Astrocyte (in vitro differentiated cells and primary cell): Measurements from ENCODE around the gene IDNK.

ENCODE experiments used
- EZH2 ChIP-seq: IDR thresholded peaks from 2 replicates; pipeline ENCODE4 v1.6.1; 2012; ENCODE audit warnings: mild to moderate bottlenecking, low read length, inconsistent platforms; ENCODE audit not compliant: insufficient read depth
- TF ChIP-seq, protein P1 (sequence below): IDR thresholded peaks from 2 replicates; pipeline ENCODE4 v1.5.1; 2011; ENCODE audit warnings: low read depth, mild to moderate bottlenecking, inconsistent platforms, low read length, moderate library complexity; ENCODE audit not compliant: insufficient read depth

DNA sequence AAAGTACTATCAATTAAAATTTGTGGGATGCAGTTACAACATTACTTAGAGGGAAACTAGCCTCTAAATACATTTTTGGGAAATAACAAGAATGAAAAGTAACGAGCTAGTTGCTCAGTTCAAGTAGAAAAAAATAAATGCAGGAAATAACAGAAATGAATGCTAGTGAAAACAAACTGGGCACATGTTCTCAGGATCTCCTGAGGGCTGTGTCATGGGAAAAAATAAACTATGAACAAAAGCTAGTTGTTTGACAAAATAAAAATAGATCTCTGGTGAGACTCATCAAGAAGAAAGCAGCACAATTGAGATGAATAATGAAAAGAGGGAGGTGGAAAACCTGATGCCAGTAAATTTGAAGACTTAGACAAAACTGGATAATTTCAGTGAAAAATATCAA lies 16.3 kb downstream of the IDNK start:
- TF ChIP-seq, protein P1, sequence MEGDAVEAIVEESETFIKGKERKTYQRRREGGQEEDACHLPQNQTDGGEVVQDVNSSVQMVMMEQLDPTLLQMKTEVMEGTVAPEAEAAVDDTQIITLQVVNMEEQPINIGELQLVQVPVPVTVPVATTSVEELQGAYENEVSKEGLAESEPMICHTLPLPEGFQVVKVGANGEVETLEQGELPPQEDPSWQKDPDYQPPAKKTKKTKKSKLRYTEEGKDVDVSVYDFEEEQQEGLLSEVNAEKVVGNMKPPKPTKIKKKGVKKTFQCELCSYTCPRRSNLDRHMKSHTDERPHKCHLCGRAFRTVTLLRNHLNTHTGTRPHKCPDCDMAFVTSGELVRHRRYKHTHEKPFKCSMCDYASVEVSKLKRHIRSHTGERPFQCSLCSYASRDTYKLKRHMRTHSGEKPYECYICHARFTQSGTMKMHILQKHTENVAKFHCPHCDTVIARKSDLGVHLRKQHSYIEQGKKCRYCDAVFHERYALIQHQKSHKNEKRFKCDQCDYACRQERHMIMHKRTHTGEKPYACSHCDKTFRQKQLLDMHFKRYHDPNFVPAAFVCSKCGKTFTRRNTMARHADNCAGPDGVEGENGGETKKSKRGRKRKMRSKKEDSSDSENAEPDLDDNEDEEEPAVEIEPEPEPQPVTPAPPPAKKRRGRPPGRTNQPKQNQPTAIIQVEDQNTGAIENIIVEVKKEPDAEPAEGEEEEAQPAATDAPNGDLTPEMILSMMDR: no peak
- TF ChIP-seq EZH2: no peak
